ENCODE data around the gene POLDIP2. TPM values are rescaled to one million over a fixed set of nuclear protein-coding genes. Genes with fewer than 3 reads are reported as not detected.

The POLDIP2 gene
- total RNA-seq, 1 donor from 2014 or later = 68.6 TPM

DNA sequence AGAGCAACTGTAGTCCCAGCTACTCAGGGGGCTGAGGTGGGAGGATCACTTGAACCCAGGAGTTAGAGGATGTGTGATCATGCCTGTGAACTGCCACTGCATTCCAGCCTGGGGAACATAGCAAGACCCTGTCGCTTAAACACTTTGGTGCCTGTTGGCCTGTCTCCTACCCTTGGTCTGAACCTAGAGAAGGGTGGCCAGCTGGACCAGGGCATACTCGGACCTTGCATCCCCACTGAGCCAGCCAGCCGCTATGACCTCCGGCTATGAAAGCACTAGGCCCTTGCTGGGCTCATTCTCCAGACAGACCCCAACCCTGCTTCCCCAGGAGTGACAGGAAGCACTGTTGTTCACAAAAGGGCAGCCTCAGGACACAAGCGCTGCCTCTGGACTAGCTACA, 26.7 kb downstream of the POLDIP2 start:
- Mint-ChIP-seq H3K9me3 (ENCODE audit: low read depth) (no peaks in the 10 kb centered on the region), H3K27ac (no peak overlapping the region), H3K27me3 (no peaks in the 10 kb centered on the region), H3K4me1 (ENCODE audit: low read depth) (peaks cover 22% of the 10 kb centered on the region), H3K4me3 (ENCODE audit: low read depth) (no peak overlapping the region), H3K36me3 (ENCODE audit: insufficient read depth) (peaks cover 14% of the 10 kb centered on the region)
- DNase-seq (ENCODE audit: low spot score, unreplicated experiment) = no peak
- TF ChIP-seq, protein P1, sequence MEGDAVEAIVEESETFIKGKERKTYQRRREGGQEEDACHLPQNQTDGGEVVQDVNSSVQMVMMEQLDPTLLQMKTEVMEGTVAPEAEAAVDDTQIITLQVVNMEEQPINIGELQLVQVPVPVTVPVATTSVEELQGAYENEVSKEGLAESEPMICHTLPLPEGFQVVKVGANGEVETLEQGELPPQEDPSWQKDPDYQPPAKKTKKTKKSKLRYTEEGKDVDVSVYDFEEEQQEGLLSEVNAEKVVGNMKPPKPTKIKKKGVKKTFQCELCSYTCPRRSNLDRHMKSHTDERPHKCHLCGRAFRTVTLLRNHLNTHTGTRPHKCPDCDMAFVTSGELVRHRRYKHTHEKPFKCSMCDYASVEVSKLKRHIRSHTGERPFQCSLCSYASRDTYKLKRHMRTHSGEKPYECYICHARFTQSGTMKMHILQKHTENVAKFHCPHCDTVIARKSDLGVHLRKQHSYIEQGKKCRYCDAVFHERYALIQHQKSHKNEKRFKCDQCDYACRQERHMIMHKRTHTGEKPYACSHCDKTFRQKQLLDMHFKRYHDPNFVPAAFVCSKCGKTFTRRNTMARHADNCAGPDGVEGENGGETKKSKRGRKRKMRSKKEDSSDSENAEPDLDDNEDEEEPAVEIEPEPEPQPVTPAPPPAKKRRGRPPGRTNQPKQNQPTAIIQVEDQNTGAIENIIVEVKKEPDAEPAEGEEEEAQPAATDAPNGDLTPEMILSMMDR (IDR thresholded peaks at IDR 0.05; ENCODE audit: unreplicated experiment) = no peak

DNA sequence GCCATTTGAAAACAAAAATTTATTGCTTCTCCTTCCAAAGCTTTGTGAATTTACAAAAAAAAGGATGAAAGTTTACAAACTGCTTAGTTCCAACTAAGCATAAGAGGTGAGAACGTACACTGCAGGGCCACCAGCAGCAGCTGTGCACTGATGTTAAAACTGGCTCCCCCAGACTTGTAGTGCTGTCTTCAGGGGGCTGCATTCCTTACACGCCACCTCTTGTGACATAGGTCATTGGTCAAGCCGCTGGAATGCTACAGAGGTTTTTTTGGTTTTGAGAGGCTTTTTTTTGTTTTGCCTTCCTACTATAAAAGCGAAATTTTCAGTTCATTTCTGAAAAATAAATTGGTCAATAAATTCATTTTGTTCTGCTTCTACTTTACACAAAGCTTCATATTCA, 29.0 kb downstream of the POLDIP2 start:
- H3K27me3 Mint-ChIP-seq = no peaks in the 10 kb centered on the region
- H3K36me3 Mint-ChIP-seq (ENCODE audit: insufficient read depth) = peaks cover 14% of the 10 kb centered on the region
- peak overlapping the region; percentile 54 for H3K27ac Mint-ChIP-seq
- no peak for DNase-seq (ENCODE audit: low spot score, unreplicated experiment)
- TF ChIP-seq, protein P1 (IDR thresholded peaks at IDR 0.05; ENCODE audit: unreplicated experiment) = no peak
- no peaks in the 10 kb centered on the region for H3K9me3 Mint-ChIP-seq (ENCODE audit: low read depth)
- H3K4me1 Mint-ChIP-seq (ENCODE audit: low read depth) = peaks cover 27% of the 10 kb centered on the region
- no peak overlapping the region for H3K4me3 Mint-ChIP-seq (ENCODE audit: low read depth)

DNA sequence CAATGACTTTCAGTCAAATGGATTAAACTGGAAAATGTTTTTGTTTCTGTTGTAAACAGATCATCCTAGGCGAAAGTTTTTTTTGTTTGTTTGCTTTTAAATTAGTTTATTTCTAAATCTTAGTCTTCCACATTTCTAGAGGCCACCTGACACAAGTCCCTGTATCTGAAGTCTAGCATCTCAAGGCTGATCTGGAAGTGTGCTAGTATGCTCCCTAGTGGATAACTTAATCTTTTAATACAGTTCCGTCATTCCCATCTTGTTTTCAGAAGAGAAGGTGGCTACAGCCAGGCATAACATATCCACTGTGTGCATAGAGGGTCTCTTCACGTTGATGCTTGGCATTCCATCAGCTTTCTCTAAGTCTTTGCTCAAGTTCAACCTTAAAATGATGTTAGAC, 29.6 kb downstream of the POLDIP2 start:
- H3K4me3 Mint-ChIP-seq (ENCODE audit: low read depth) = no peak overlapping the region
- TF ChIP-seq, protein P1 (IDR thresholded peaks at IDR 0.05; ENCODE audit: unreplicated experiment) = no peak
- no peak overlapping the region for H3K27ac Mint-ChIP-seq
- H3K36me3 Mint-ChIP-seq (ENCODE audit: insufficient read depth) = peaks cover 14% of the 10 kb centered on the region
- no peaks in the 10 kb centered on the region for H3K27me3 Mint-ChIP-seq
- H3K9me3 Mint-ChIP-seq (ENCODE audit: low read depth) = no peaks in the 10 kb centered on the region
- peaks cover 31% of the 10 kb centered on the region for H3K4me1 Mint-ChIP-seq (ENCODE audit: low read depth)
- no peak for DNase-seq (ENCODE audit: low spot score, unreplicated experiment)

DNA sequence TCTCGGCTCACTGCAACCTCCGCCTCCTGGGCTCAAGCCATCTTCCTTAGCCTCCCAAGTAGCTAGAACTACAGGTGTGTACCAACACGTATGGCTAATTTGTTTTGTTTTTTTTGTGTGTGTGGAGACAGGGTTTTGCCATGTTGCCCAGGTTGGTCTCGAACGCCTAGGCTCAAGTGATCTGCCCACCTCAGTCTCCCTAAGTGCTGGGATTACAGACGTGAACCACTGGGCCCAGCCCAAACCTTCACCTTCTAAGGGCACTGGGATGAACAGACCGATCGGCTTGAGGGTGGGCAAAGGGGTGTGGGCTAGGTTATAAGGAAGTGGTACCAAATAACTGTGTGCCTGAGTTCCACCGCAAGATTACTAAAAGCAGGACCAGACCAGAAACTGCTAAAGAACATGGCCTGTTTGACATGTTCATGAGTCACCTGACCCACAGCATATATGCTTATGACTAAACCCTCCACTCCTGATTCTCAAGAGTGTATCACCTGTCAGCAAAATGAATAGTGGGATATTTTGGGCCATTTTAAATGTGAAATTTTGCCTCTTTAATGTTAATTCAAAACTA, 30.2 kb downstream of the POLDIP2 start:
- Mint-ChIP-seq H3K4me3 (ENCODE audit: low read depth) (no peak overlapping the region), H3K27ac (no peak overlapping the region), H3K4me1 (ENCODE audit: low read depth) (peaks cover 34% of the 10 kb centered on the region), H3K36me3 (ENCODE audit: insufficient read depth) (peaks cover 14% of the 10 kb centered on the region), H3K9me3 (ENCODE audit: low read depth) (no peaks in the 10 kb centered on the region), H3K27me3 (no peaks in the 10 kb centered on the region)
- TF ChIP-seq, protein P1 (IDR thresholded peaks at IDR 0.05; ENCODE audit: unreplicated experiment) = no peak
- no peak for DNase-seq (ENCODE audit: low spot score, unreplicated experiment)

DNA sequence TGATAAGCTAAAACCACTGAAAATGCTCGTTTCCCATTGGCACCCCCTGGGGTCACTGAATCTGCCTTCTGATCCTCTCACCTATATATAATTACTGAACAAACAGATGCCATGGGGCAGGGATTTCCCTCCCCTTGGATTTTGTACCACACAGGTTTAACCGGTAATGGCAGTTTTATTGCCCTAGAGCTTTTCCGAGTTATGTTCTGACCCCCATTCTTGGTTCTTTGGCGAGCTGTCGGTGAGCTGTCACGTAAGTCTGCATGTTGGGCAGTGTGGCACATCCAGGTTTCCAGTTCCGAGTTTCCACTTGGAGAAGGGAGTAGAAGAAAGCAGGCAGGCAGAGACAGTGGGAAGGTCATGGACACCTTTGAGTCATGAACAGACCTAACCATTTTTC, 31.2 kb downstream of the POLDIP2 start:
- H3K36me3 Mint-ChIP-seq (ENCODE audit: insufficient read depth) = peaks cover 17% of the 10 kb centered on the region
- H3K4me3 Mint-ChIP-seq (ENCODE audit: low read depth) = no peak overlapping the region
- DNase-seq (ENCODE audit: low spot score, unreplicated experiment) = no peak
- TF ChIP-seq, protein P1 (IDR thresholded peaks at IDR 0.05; ENCODE audit: unreplicated experiment) = no peak
- H3K9me3 Mint-ChIP-seq (ENCODE audit: low read depth) = no peaks in the 10 kb centered on the region
- peaks cover 42% of the 10 kb centered on the region for H3K4me1 Mint-ChIP-seq (ENCODE audit: low read depth)
- no peaks in the 10 kb centered on the region for H3K27me3 Mint-ChIP-seq
- peak overlapping the region; percentile 87 for H3K27ac Mint-ChIP-seq

All from progenitor cell of endocrine pancreas (in vitro differentiated cells).